ENCODE results near the gene RAMP3.

RAMP3 gene

GRCh38 chr7:45123913-45124710 is 33.5 kb upstream of the RAMP3 start:
- in situ Hi-C loops (cut with MboI; ENCODE audit: low pct_unique_long_range_greater_than_20kb, low sequenced_read_pairs, unreplicated experiment), result no loop called here
- TF ChIP-seq CTCF (IDR thresholded peaks at IDR 0.05; ENCODE audit: extremely low read depth, insufficient read depth, missing control alignments), result no peak

GRCh38 chr7:45125193-45125904 is 32.2 kb upstream of the RAMP3 start:
- DNase-seq (ENCODE audit: low spot score), result no peak
- in situ Hi-C loops (cut with MboI; ENCODE audit: low pct_unique_long_range_greater_than_20kb, low sequenced_read_pairs, unreplicated experiment), result loop anchor here (25.0 kb wide), 1 partner anchor 538 kb away; the partner anchor contains the start of gene TMED4
- TF ChIP-seq CTCF (IDR thresholded peaks at IDR 0.05; ENCODE audit: extremely low read depth, insufficient read depth, missing control alignments), result no peak

More at GRCh38 chr7:45123913-45124710, 33.5 kb upstream of the RAMP3 start:
- no peak for DNase-seq (ENCODE audit: low spot score)

- no peak for TF ChIP-seq CTCF (IDR thresholded peaks at IDR 0.05; ENCODE audit: extremely low read depth, insufficient read depth, missing control alignments)
- in situ Hi-C loops (cut with MboI; ENCODE audit: low pct_unique_long_range_greater_than_20kb, low sequenced_read_pairs, unreplicated experiment), result loop anchor here (25.0 kb wide), 1 partner anchor 539 kb away; the partner anchor contains the start of gene TMED4
- DNase-seq (ENCODE audit: low spot score), result no peak
These were observed 31.4 kb upstream of the RAMP3 start for GRCh38 chr7:45126201-45126600.

- in situ Hi-C loops (cut with MboI; ENCODE audit: low pct_unique_long_range_greater_than_20kb, low sequenced_read_pairs, unreplicated experiment), result loop anchor here (25.0 kb wide), 1 partner anchor 540 kb away; the partner anchor contains the start of gene TMED4
- TF ChIP-seq CTCF (IDR thresholded peaks at IDR 0.05; ENCODE audit: extremely low read depth, insufficient read depth, missing control alignments), result no peak
- no peak for DNase-seq (ENCODE audit: low spot score)
These were observed 30.7 kb upstream of the RAMP3 start for GRCh38 chr7:45126920-45127319.

- in situ Hi-C loops (cut with MboI; ENCODE audit: low pct_unique_long_range_greater_than_20kb, low sequenced_read_pairs, unreplicated experiment), result loop anchor here (25.0 kb wide), 1 partner anchor 542 kb away; the partner anchor contains the start of gene TMED4
- no peak for DNase-seq (ENCODE audit: low spot score)
These were observed 28.3 kb upstream of the RAMP3 start for GRCh38 chr7:45129181-45129800.

More at GRCh38 chr7:45129181-45129800, 28.3 kb upstream of the RAMP3 start:
- no peak for TF ChIP-seq CTCF (IDR thresholded peaks at IDR 0.05; ENCODE audit: extremely low read depth, insufficient read depth, missing control alignments)

Measured in GM13977 (cell line).